HG02981 (cell line): ENCODE data around the gene IRF2BP2.

ENCODE experiments used
- ATAC-seq: cut with Tn5 transposase; IDR thresholded peaks from one replicate; pipeline ENCODE4 v1.9.1; 2021; ENCODE audit warnings: mild to moderate bottlenecking, moderate library complexity; ENCODE audit not compliant: unreplicated experiment

The IRF2BP2 gene

DNA sequence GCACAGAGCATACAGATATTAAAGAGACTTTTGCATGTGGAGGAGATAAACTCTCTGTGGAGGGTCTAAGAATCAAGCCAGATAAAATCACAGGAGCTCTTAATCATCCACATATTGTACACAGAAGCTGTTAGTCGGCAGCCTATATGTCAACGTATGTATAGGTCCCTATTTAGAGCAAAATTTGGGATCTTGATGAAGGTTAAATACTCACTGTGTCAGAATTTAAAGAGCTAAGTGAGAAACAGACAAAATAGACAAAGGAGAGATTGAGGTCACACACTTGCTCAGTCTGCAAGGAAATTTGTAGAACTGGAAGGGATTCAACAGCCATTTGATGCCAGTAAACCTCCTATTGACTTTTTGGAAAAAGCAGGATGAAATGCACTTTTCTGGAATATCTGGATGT, 4.1 kb upstream of the IRF2BP2 start:
- no peak for ATAC-seq

DNA sequence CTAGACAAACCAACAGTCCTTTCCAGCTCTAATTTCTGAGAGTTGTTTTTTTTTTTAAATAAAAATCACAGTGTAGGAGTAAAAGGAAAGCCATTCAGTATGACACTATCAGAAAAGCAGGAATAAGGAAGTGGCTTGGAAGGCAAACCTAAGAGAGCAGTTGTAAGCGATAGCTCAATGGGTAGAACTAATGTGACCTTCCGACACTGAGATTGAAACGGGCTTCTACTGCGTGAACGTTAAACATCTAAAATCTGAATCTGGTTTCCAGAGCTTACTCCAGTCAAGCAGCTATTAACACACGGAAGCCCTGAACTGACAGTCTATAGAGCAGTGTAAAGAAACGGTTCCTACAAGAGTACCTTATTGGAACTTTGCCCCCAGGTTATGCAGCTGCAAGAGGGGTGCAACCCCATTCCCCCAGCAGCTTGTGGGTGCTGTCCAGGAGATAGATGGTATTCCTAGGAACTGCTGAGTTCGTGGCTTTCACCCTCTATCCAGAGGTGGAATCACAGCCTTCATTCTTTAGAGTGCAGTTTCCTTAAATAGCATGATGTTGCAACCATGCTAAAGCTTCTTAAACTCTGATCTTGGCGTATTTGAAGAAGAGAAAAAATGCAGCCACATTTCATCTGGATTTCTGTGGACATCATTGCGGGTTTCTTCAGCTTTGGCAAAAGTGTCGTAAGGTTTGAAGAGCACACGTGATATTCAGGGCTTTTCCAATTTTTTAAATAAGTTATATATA, 3.3 kb upstream of the IRF2BP2 start:
- ATAC-seq, result no peak

DNA sequence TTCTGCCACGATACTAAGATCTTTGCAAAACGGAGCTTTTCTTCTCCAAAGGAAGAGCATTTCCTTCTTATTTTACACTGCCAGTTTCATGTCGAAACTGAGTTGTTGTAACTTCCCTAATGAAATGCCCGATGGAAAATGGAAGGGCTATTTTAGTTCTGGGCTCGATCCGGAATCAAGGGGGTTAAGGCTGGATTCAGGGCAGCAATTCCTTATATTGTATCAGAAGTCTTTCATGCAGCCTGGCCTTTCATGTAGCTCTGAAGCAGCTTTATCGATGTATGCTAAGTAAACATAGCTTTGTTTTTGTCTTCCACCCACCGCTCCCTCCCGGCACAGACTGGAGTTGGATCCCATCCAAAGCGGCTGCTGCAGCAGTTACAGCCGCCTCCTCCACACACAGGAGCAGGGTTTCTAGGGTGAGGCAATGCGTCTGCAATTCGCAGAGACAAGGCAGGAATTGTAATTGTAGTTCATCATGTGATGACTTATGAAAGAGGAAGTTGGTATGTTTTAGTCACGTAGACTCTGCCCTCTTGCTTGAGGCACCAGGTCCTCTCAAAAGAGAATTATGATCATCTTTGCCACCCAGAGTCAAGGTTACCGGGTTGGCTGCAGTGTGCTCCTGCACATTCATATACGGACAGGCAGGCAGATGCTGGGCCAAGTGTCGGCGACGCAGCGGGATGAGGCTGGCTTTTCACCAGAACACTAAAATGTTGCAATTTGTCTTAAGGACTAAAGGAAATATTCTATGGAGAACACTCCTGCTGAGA, 2.6 kb upstream of the IRF2BP2 start:
- ATAC-seq, result peak; percentile 29

- no peak for ATAC-seq
Observed at GRCh38 chr1:234611847-234612351, 1.9 kb upstream of the IRF2BP2 start.

GRCh38 chr1:234611225-234611846, 1.4 kb upstream of the IRF2BP2 start:
- ATAC-seq, result peak; percentile 21

DNA sequence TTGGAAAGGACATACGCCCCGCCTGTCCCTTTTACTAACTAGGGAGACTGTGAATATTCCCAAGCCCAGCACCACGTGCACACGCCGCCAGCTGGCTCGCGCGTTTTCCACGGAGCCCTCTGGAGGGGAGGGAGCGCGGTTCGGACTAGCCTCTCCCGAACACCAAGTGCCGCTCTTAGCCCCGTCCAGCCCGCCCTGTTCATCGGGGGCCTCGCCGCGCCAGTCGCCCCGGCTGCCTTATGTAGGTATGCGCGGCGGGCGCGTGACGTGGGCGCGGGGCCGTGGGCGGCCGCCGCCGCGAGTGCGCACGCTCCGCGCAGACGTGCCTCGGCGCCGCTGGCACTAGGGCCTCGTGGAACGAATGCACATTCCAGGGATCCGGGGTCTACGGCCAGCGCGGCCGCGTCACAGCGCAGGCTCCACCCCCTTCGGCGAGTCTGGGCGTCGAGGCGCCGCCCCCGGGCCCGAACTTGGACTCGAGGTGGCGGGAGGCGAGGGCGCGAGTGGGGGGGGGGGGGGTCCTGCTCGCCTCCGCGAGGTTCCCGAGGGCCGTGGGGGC, 767 bp upstream of the IRF2BP2 start:
- peak; percentile 31 for ATAC-seq

DNA sequence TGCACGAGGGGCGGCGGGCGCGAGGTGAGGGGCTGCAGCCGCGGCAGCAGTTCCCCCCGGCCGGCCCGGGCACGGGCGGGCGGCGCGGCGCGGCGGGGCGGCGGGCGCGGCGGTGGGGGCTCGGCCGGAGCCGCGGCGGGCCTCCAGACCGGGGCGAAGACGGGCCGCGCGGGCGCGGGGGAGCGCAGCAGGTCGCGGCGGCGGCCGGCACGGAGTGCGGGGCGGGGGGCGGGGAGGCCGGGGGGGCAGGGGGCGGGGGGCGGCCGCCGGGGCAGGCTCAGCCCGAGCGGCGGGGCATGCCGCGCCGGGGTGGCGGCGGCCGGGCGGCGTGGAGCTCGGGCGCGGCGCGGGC, 311 bp downstream of the IRF2BP2 start:
- no peak for ATAC-seq

- ATAC-seq, result no peak
Observed at GRCh38 chr1:234608911-234609690, 877 bp downstream of the IRF2BP2 start.

GRCh38 chr1:234608025-234608910, 1.7 kb downstream of the IRF2BP2 start:
- ATAC-seq, result peak; percentile 27

DNA sequence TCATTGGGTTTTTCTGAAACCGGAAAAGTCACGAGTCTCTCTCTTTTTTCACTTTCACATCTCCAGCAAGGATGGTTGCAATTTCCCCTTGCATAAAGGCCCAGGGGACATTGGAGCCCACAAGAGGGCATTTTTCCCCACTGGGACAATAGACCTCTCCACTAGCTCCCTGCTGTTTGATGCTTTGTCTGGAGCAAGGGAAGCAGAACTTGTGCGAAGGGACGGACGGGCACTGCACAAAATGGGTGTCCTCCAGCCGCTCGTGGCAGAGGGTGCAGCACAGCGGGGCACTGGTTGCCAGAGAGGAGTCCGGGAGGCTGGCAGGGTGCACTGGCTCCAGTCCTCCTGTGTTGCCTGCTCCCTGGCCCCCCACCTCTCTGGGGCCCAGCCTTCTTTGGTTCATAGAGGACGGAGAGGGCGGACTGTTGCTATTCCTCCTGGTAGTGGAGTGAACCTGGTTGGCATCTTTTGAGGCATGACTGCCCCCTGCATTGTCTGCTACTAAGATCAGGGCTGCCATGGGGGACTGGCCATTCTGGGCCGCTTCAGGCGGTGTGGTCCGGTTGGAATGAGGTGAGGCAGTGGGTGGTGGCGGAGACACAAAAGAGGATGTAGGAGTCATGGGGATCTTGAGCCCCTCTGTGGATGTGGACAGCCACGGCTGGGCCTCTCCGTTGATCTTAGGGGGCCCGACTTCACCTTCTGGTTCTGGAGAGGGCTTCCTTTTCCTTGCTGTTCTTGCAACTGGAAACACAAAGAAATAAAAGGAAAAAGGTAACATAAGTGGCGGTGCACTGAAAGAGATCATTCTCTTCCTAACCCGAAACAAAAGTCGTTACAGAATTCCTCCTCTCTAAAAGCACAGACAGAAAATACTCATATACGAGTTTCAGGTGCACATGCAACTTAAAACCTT, 2.6 kb downstream of the IRF2BP2 start:
- no peak for ATAC-seq

DNA sequence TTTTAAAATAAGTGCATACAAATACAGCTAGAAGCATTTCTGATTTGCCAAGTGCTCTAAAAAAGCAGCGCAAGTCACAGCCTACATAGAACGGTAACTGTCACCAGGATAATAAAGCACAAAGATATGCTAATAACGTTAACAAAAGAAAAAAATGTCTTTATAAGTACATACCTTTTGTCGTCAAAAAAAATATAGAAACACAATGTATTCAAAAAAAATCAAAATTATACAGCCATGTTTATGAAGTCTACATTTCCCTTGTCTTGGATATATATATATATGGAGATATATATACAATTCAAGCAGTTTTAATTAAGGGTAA, 3.2 kb downstream of the IRF2BP2 start:
- ATAC-seq, result no peak

DNA sequence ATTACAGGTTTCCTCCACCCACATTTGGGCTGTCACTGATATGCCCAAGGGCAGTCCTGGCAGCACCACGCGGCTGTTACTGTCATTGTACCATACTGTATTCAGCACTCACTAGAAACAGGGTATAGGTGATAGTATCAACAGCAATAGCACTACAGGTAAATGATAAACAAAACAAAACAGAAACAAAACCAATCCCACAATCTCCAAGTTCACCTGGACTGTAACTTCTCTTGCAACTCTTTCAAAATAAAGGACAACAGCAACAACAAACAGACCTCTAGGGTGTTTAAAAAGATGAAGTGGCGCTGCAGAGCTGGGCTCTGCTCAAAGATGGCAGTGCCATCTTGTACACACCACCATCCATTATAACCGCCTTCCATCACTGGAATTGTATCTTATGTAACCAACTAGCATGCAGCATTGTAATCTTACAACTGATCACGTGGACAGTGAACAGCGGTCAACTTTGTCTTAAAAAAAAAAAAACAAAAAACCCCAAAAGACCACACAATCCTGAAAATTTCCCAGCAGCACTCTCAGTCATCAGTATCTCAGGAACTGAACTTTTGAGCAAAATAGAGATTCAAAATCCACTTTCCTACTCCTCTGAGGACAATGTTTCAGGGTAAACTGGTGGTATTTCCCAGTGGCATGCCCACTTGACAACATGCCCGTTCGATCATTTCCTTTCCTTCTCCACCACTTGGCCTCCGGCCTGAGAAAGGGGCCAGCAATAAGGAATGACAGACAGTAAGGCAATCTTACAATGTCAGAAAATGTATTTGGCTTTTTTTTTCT, 3.8 kb downstream of the IRF2BP2 start:
- ATAC-seq, result no peak

GRCh38 chr1:234605399-234605982, 4.5 kb downstream of the IRF2BP2 start:
- ATAC-seq, result no peak

GRCh38 chr1:234604495-234605398, 5.2 kb downstream of the IRF2BP2 start:
- ATAC-seq, result no peak

DNA sequence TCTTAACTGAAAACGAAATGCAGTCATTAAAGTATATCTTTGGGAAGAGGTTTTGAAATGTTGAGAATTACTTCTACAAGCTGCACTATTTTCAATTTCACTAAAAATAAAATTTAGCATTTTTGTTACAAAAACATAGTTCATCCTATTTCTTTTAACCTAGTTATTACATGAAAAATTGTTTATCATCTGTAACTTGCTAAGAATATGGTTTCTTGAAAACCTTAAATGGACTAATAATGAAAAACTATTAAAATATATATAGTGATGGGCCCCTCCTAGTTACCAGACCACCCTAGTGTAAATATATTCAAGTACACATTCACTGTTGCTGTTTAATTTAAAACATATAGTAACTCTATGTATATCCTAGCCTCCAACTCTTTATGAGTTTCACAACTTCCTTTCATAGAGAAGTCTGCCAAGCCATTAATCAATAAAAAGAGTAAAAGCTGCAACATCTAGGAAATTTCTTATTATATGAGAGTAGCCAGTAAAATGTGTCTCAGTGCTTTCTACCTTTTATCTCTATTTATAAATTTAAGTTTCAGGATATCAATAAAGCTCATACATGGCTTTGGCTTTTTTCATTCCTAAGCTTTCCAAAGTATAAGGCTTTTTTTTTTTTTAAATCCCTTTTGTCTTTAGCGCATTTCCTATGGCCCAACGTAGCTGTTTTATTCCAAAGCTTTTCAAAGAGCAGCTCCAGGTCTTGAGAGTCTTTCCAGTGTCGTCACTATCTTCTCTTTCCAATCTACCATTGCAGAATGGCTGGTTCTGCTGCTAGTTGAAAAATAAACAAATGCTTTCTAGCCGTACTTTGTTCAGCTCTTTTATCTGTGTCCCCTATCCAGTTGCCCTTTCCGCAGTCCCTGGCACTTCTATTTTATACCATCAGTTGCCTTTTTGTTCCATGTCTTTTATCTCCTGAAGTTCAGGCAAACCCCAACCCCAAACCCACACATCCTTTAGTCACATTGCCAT, 6.5 kb downstream of the IRF2BP2 start:
- no peak for ATAC-seq
